HG02870 (cell line): ENCODE results near the gene C1orf122.

Experiments used
- ATAC-seq: cut with Tn5 transposase; IDR thresholded peaks from one replicate; pipeline ENCODE4 v1.9.1; 2021; ENCODE audit warnings: mild to moderate bottlenecking, moderate library complexity; ENCODE audit not compliant: unreplicated experiment

The C1orf122 gene

GRCh38 chr1:37844536-37844935, 36.9 kb downstream of the C1orf122 start:
- no peak for ATAC-seq

- ATAC-seq = no peak
These were observed 37.6 kb downstream of the C1orf122 start for GRCh38 chr1:37845049-37845646.

DNA sequence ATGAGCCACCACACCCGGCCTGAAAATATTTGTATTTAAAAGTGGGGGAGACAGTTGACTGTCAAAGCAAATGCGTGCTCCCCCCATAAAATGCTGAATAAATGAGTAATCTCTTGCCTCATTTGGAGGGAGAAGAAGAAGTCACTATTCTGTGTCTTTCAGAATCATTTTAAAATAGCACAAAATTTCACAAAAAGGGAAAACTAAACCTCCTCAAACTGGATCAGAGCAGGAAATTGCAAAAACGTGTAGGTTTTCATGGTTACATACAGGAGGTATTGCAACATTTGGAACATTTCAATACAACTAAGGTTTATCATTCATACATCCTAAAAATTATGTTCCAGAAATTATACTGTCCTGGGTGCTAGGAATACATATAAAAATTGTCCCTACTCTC, 38.2 kb downstream of the C1orf122 start:
- ATAC-seq = no peak

- no peak for ATAC-seq
These were observed 39.2 kb downstream of the C1orf122 start for GRCh38 chr1:37846647-37847339.

DNA sequence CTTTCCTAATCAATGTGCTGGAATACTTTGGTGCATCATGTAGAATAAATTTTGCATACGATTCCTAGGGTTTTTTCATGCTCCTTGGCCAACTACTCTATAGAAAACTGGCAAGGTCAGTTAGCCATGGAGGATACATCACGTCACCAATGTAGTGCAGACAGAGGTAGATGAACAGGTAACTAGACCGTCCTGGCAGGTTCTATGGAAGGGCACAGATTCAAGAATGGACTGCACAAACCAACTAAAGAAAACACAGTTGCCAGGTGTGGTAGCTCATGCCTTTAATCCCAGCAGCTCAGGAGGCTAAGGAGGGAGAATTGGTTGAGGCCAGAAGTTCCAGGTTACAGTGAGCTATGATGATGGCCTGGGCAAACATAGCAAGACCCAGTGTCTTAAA, 41.9 kb downstream of the C1orf122 start:
- ATAC-seq = no peak

DNA sequence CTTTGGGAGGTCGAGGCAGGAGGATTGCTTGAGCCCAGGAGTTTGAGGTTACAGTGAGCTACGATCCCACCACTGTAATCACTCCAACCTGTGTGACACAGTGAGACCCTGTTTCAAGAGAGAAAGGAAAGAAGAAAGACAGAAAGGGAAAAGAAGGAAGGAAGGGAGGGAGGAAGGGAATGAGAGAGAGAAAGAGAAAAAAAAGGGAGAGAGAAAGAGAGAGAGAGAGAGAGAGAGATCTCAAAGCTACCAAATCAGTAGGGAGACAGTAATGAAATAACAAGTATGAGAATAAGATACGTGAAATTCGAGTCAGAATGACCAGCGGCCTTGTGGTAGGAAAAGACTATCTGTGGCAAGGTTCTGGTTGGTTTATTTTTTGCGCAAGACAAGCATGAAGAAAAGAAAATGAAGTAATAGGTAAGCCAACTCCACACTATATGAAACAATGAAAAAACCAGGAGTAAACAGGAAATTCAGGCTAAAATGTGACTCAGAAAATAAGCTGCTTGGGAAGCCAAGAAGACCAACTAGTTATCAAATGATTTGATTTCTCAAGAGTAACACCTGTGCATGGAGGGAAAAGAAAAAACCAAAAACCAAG, 42.9 kb downstream of the C1orf122 start:
- no peak for ATAC-seq

DNA sequence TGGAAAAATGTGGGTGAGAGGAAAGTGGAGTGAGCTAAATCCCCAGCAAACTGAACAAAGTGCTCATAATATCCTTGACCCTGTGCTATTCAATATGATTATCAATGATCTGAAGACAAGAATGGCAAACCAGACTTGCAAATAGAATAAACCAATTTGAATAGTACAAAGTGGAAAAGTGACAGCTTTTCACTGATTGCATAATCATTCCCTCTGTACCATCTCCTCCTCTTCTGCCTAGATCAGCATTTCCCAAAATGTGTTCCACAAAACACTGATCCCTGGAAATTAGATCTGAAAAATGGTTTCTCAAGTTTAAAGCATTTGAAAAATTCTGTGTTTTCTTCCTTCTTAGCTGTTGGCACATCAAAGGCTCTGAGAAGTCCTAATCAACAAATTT, 43.7 kb downstream of the C1orf122 start:
- no peak for ATAC-seq

DNA sequence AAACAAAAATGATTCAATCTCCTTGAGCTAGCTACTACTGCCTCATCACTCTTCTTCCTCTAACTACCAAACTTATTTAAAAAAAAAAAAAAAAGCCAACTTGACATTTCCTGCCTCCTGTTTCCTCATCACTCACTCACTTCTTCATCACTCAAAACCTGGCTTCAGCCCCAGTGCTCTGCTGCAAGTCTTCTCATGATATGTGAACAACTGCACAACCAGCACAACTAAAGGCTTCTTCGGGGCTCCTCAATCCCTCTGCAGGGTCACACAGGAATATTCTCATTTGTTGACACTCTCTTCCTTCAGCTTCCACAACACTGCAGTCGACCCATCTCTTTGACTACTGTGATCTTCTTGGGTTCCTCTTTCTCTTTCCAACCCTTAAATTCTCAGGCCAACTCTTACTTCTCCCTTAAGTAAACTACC, 44.2 kb downstream of the C1orf122 start:
- ATAC-seq = no peak

- no peak for ATAC-seq
These were observed 45.6 kb downstream of the C1orf122 start for GRCh38 chr1:37853157-37853556.

DNA sequence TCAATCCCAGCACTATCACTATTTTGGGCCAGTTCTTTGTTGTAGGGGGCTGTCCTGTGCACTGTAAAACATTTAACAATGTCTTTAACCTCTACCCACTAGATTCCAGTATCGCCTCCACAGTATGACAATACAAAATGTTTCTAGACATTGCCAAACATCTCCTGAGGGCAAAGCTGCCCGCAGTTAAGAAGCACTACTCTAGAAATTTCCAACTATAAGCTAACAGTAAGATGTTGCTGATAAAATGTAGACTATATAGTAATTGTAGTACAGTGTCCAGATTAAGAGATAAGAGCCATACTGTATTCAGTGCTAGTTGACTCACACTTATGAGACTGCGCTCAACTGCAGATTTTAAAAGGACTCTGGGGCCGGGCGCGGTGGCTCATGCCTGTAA, 46.8 kb downstream of the C1orf122 start:
- ATAC-seq = no peak
